AG04449 (cell line): ENCODE data around the gene HTR2A.

Source experiments
- CTCF ChIA-PET: fragments of 350-600 bp; formaldehyde crosslinking; extraction: SDS; loops from one replicate; lab custom pipeline; 2021; ENCODE audit warnings: antibody characterized with exemption; lab: Yijun Ruan, JAX
- POLR2A ChIA-PET: fragments of 400-600, 350-600 bp; formaldehyde crosslinking; extraction: SDS; loops from one replicate; lab custom pipeline; 2020; ENCODE audit warnings: antibody characterized with exemption, inconsistent platforms; lab: Yijun Ruan, JAX
- DNase-seq: peaks from one replicate; pipeline ENCODE4 v3.0.0-alpha.2; 2010; ENCODE audit warnings: low read depth, low spot score
- H3K4me3 ChIP-seq: 2 replicates; pipeline ENCODE4 v1.5.1; 2011; ENCODE audit warnings: low read depth, mild to moderate bottlenecking, control low read depth, low read length
- TF ChIP-seq, protein P1 (sequence below): IDR thresholded peaks from one replicate; pipeline ENCODE4 v1.5.1; 2011; ENCODE audit warnings: mild to moderate bottlenecking, moderate library complexity, low read length, control low read depth, inconsistent platforms; ENCODE audit not compliant: insufficient read depth; ENCODE audit errors: missing control alignments

Gene HTR2A

DNA sequence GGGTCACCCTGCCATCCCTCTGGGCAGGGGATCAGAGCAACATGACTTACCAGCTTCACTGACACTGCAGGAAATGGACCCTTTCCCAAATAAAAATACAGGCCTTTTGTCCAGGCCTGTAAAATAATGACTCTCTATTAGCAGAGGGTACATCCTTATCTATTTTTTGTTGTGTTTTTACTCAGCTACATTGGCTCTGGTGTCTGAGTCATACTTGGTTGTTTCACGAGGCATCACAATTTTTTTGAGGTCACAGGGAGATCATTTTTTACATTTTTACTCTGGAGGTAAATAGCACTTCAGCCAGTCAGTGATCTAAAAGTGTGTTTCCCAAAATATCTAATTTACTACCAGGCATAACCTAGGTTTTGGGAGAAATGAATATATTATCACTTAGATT lies 6.9 kb upstream of the HTR2A start:
- TF ChIP-seq, protein P1, sequence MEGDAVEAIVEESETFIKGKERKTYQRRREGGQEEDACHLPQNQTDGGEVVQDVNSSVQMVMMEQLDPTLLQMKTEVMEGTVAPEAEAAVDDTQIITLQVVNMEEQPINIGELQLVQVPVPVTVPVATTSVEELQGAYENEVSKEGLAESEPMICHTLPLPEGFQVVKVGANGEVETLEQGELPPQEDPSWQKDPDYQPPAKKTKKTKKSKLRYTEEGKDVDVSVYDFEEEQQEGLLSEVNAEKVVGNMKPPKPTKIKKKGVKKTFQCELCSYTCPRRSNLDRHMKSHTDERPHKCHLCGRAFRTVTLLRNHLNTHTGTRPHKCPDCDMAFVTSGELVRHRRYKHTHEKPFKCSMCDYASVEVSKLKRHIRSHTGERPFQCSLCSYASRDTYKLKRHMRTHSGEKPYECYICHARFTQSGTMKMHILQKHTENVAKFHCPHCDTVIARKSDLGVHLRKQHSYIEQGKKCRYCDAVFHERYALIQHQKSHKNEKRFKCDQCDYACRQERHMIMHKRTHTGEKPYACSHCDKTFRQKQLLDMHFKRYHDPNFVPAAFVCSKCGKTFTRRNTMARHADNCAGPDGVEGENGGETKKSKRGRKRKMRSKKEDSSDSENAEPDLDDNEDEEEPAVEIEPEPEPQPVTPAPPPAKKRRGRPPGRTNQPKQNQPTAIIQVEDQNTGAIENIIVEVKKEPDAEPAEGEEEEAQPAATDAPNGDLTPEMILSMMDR = no peak
- POLR2A ChIA-PET = no interaction called here
- no peak overlapping the region for H3K4me3 ChIP-seq
- CTCF ChIA-PET = interaction anchor here (6.5 kb wide), 1 partner anchor 11 kb away, joined by 42 read pairs; no protein-coding TSS in a partner anchor
- no peak for DNase-seq

DNA sequence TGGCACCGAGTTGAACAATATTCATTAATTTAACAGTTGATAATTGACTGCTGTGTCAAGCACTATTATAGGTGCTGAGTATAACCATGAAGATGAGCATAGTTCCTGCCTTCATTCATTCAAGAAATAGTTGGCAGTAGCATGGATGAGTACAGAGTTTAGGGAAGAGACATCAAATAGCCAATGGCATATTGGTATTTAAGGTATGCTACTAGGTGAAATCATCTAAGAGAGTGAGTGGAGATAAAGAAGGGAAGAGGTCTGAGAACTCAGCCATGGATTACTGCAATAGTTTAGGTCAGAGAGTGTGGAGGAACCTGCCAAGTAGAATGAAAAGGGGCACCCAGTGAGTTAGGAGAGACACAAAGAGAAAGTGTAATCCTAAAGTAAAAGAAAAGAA lies 4.9 kb upstream of the HTR2A start:
- TF ChIP-seq, protein P1 = no peak
- POLR2A ChIA-PET = no interaction called here
- H3K4me3 ChIP-seq = no peak overlapping the region
- DNase-seq = no peak
- CTCF ChIA-PET = interaction anchor here (6.5 kb wide), 1 partner anchor 9 kb away, joined by 42 read pairs; no protein-coding TSS in a partner anchor

DNA sequence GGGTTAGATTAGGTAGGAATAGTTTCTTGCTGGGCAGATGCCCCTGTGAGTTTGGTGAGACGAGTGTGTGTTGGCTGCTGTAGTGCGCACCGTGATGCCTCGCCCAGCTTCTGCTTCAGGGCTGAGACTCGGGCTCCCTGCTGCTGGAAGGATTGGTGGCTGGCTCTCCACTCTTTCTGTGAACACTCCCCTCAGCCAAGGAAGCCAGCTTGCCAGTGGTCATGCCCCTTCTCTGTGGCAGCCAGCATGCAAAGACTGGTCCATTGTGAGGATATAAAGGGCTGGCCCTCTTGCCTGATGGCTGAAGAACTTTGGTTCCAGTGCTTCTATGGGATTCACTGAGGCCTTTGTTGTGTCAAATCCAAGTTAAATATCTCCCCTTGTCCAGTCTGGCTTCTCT lies 2.9 kb upstream of the HTR2A start:
- TF ChIP-seq, protein P1 = no peak
- POLR2A ChIA-PET = no interaction called here
- CTCF ChIA-PET = interaction anchor here (0.7 to 6.5 kb wide), 2 partner anchors 7 to 560 kb away, joined by 3 to 42 read pairs; no protein-coding TSS in a partner anchor

DNA sequence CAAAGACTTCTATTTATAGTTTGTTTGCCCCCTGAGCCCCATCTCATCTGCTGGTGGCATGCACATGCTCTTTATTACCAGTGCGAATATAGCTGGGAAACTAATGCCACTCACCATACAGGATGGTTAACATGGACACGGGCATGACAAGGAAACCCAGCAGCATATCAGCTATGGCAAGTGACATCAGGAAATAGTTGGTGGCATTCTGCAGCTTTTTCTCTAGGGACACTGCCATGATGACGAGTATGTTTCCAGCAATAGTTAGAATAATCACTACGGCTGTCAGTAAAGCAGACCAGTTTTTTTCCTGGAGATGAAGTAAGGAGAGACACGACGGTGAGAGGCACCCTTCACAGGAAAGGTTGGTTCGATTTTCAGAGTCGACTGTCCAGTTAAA lies 1.5 kb downstream of the HTR2A start:
- ChIA-PET POLR2A (interaction anchor here (1.0 kb wide), 1 partner anchor 13 kb away, joined by 3 read pairs; no protein-coding TSS in a partner anchor), CTCF (interaction anchor here (1.0 to 5.3 kb wide), 19 partner anchors 7 to 880 kb away, joined by 3 to 42 read pairs (median 7); no protein-coding TSS in a partner anchor)
- TF ChIP-seq, protein P1 = no peak
- DNase-seq = no peak
- H3K4me3 ChIP-seq = no peak overlapping the region

More for the DNA sequence above, 2.9 kb upstream of the HTR2A start:
- DNase-seq = no peak
- H3K4me3 ChIP-seq = no peak overlapping the region

DNA sequence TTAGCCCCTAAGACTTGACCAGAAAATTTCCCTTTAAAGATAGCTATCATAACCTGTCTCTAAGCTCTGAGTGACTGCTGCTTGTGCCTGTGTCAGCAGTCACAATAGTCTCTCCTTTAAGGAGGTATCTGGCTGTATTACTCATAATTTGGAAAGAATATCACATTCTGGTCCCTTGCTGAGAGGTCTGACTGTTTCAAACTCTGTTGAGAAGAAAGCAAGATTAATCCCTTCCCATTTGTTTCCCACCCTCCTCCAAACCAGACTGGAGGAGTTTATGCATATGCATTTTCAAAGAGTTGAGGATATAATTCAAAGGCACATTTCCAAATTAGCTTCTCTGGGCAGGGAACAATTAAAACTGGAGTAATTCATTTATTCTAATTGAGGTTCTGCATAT lies 2.3 kb downstream of the HTR2A start:
- ChIA-PET POLR2A (no interaction called here), CTCF (interaction anchor here (0.6 to 5.3 kb wide), 57 partner anchors 8 to 997 kb away, joined by 3 to 42 read pairs (median 4); no protein-coding TSS in a partner anchor)
- no peak for DNase-seq
- TF ChIP-seq, protein P1 = no peak
- H3K4me3 ChIP-seq = peak overlapping the region; percentile 77

DNA sequence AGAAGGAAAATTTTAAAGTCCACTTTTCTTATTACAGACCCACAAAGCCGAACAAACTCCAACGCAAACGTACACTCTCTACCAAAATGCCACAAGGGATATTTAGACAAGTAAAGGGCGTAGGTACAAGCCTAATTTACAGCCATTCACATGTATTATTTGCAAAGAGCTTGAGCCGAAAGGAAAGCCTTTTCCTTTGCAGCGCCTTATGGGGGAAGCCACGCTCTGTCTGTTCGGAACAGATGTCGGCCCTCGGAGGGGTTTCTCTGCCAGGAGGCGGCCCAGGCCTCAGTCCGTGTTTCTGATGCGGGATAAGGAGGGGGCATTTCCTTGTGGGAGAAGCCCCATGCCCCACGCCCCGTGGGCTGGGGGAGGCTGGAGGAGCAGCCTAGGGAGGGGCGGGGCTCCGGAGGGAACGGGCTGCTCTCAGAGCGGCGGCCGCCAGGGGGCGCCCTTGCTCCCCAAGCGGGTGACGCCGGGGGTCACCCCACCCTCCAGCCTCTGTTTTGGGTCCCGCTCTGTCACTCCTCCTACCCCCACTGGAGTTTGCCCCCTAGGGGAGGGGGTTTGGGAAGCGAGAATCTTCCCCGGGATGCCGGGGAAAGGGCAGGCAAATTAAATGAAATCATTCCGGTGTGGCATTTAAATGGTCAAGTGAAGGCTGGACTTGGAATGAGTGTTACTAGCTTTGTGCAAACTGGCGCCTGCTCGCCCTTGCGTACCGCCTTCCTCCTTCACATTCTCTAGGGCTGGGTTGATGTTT lies 2.9 kb downstream of the HTR2A start:
- TF ChIP-seq, protein P1 = peak; percentile 89
- H3K4me3 ChIP-seq = peak overlapping the region; percentile 77
- CTCF ChIA-PET = interaction anchor here (0.6 to 5.3 kb wide), 66 partner anchors 8 to 998 kb away, joined by 3 to 42 read pairs (median 4); no protein-coding TSS in a partner anchor
- POLR2A ChIA-PET = interaction anchor here (0.6 kb wide), 1 partner anchor 72 kb away, joined by 4 read pairs; no protein-coding TSS in a partner anchor
- no peak for DNase-seq
